ENCODE data around the gene TRIM17.
A peak's percentile ranks its signal among the peaks of the same experiment; 100 is the strongest.

TRIM17 gene

GRCh38 chr1:228381356-228381755 lies 35.3 kb downstream of the TRIM17 start:
- peaks cover 7% of the 10 kb centered on the region for H3K4me1 ChIP-seq (ENCODE audit: control insufficient read depth, insufficient read depth, low read length)
- H3K27me3 ChIP-seq (replicated peaks; ENCODE audit: control insufficient read depth, insufficient read depth, low read length), result peaks cover 18% of the 10 kb centered on the region
- no peak overlapping the region for H3K4me3 ChIP-seq (ENCODE audit: low read length)
- H3K9me3 ChIP-seq (ENCODE audit: control insufficient read depth, low read length), result no peaks in the 10 kb centered on the region
- peak; percentile 21 for DNase-seq (ENCODE audit: low read depth)
- no peaks in the 10 kb centered on the region for H3K36me3 ChIP-seq (ENCODE audit: control insufficient read depth, insufficient read depth, low read length, severe bottlenecking)
- no peak overlapping the region for H3K9ac ChIP-seq (ENCODE audit: low read length)

GRCh38 chr1:228379666-228380065 lies 37.0 kb downstream of the TRIM17 start:
- H3K4me3 ChIP-seq (ENCODE audit: low read length), result peak overlapping the region; percentile 79
- H3K9ac ChIP-seq (ENCODE audit: low read length), result peak overlapping the region; percentile 80
- no peak for DNase-seq (ENCODE audit: low read depth)
- H3K4me1 ChIP-seq (ENCODE audit: control insufficient read depth, insufficient read depth, low read length), result peaks cover 13% of the 10 kb centered on the region
- H3K27me3 ChIP-seq (replicated peaks; ENCODE audit: control insufficient read depth, insufficient read depth, low read length), result peaks cover 18% of the 10 kb centered on the region
- no peaks in the 10 kb centered on the region for H3K9me3 ChIP-seq (ENCODE audit: control insufficient read depth, low read length)
- no peaks in the 10 kb centered on the region for H3K36me3 ChIP-seq (ENCODE audit: control insufficient read depth, insufficient read depth, low read length, severe bottlenecking)

GRCh38 chr1:228378873-228379460 lies 37.7 kb downstream of the TRIM17 start:
- H3K27me3 ChIP-seq (replicated peaks; ENCODE audit: control insufficient read depth, insufficient read depth, low read length), result peaks cover 18% of the 10 kb centered on the region
- peak overlapping the region; percentile 80 for H3K9ac ChIP-seq (ENCODE audit: low read length)
- peaks cover 17% of the 10 kb centered on the region for H3K4me1 ChIP-seq (ENCODE audit: control insufficient read depth, insufficient read depth, low read length)
- no peaks in the 10 kb centered on the region for H3K36me3 ChIP-seq (ENCODE audit: control insufficient read depth, insufficient read depth, low read length, severe bottlenecking)
- peak overlapping the region; percentile 79 for H3K4me3 ChIP-seq (ENCODE audit: low read length)
- no peaks in the 10 kb centered on the region for H3K9me3 ChIP-seq (ENCODE audit: control insufficient read depth, low read length)
- peak; percentile 30 for DNase-seq (ENCODE audit: low read depth)

GRCh38 chr1:228378090-228378872 lies 38.4 kb downstream of the TRIM17 start:
- H3K4me3 ChIP-seq (ENCODE audit: low read length), result peak overlapping the region; percentile 79
- H3K36me3 ChIP-seq (ENCODE audit: control insufficient read depth, insufficient read depth, low read length, severe bottlenecking), result no peaks in the 10 kb centered on the region
- no peaks in the 10 kb centered on the region for H3K9me3 ChIP-seq (ENCODE audit: control insufficient read depth, low read length)
- peaks cover 22% of the 10 kb centered on the region for H3K27me3 ChIP-seq (replicated peaks; ENCODE audit: control insufficient read depth, insufficient read depth, low read length)
- H3K9ac ChIP-seq (ENCODE audit: low read length), result peak overlapping the region; percentile 80
- peak; percentile 82 for DNase-seq (ENCODE audit: low read depth)
- peaks cover 17% of the 10 kb centered on the region for H3K4me1 ChIP-seq (ENCODE audit: control insufficient read depth, insufficient read depth, low read length)

- Histone ChIP-seq H3K27me3 (replicated peaks; ENCODE audit: control insufficient read depth, insufficient read depth, low read length) (peaks cover 27% of the 10 kb centered on the region), H3K4me3 (ENCODE audit: low read length) (no peak overlapping the region)
- no peak for DNase-seq (ENCODE audit: low read depth)
Measured at GRCh38 chr1:228377664-228378089, 39.0 kb downstream of the TRIM17 start.

GRCh38 chr1:228376651-228377631 lies 39.7 kb downstream of the TRIM17 start:
- Histone ChIP-seq H3K9me3 (ENCODE audit: control insufficient read depth, low read length) (no peaks in the 10 kb centered on the region), H3K9ac (ENCODE audit: low read length) (no peak overlapping the region), H3K4me1 (ENCODE audit: control insufficient read depth, insufficient read depth, low read length) (peaks cover 17% of the 10 kb centered on the region), H3K36me3 (ENCODE audit: control insufficient read depth, insufficient read depth, low read length, severe bottlenecking) (no peaks in the 10 kb centered on the region), H3K4me3 (ENCODE audit: low read length) (no peak overlapping the region), H3K27me3 (replicated peaks; ENCODE audit: control insufficient read depth, insufficient read depth, low read length) (peaks cover 32% of the 10 kb centered on the region)
- DNase-seq (ENCODE audit: low read depth), result no peak

More at GRCh38 chr1:228377664-228378089, 39.0 kb downstream of the TRIM17 start:
- Histone ChIP-seq H3K4me1 (ENCODE audit: control insufficient read depth, insufficient read depth, low read length) (peaks cover 17% of the 10 kb centered on the region), H3K9me3 (ENCODE audit: control insufficient read depth, low read length) (no peaks in the 10 kb centered on the region), H3K36me3 (ENCODE audit: control insufficient read depth, insufficient read depth, low read length, severe bottlenecking) (no peaks in the 10 kb centered on the region), H3K9ac (ENCODE audit: low read length) (no peak overlapping the region)

- peaks cover 33% of the 10 kb centered on the region for H3K27me3 ChIP-seq (replicated peaks; ENCODE audit: control insufficient read depth, insufficient read depth, low read length)
- H3K9me3 ChIP-seq (ENCODE audit: control insufficient read depth, low read length), result no peaks in the 10 kb centered on the region
- no peak for DNase-seq (ENCODE audit: low read depth)
- no peak overlapping the region for H3K9ac ChIP-seq (ENCODE audit: low read length)
- no peak overlapping the region for H3K4me3 ChIP-seq (ENCODE audit: low read length)
- no peaks in the 10 kb centered on the region for H3K36me3 ChIP-seq (ENCODE audit: control insufficient read depth, insufficient read depth, low read length, severe bottlenecking)
- H3K4me1 ChIP-seq (ENCODE audit: control insufficient read depth, insufficient read depth, low read length), result peaks cover 17% of the 10 kb centered on the region
Measured at GRCh38 chr1:228376262-228376628, 40.4 kb downstream of the TRIM17 start.

- Histone ChIP-seq H3K9me3 (ENCODE audit: control insufficient read depth, low read length) (no peaks in the 10 kb centered on the region), H3K4me3 (ENCODE audit: low read length) (no peak overlapping the region), H3K27me3 (replicated peaks; ENCODE audit: control insufficient read depth, insufficient read depth, low read length) (peaks cover 29% of the 10 kb centered on the region), H3K9ac (ENCODE audit: low read length) (peak overlapping the region; percentile 37), H3K4me1 (ENCODE audit: control insufficient read depth, insufficient read depth, low read length) (peaks cover 17% of the 10 kb centered on the region), H3K36me3 (ENCODE audit: control insufficient read depth, insufficient read depth, low read length, severe bottlenecking) (no peaks in the 10 kb centered on the region)
- no peak for DNase-seq (ENCODE audit: low read depth)
Measured at GRCh38 chr1:228375578-228376261, 40.9 kb downstream of the TRIM17 start.

- no peak for DNase-seq (ENCODE audit: low read depth)
- H3K9me3 ChIP-seq (ENCODE audit: control insufficient read depth, low read length), result no peaks in the 10 kb centered on the region
- peaks cover 17% of the 10 kb centered on the region for H3K4me1 ChIP-seq (ENCODE audit: control insufficient read depth, insufficient read depth, low read length)
- H3K36me3 ChIP-seq (ENCODE audit: control insufficient read depth, insufficient read depth, low read length, severe bottlenecking), result no peaks in the 10 kb centered on the region
- no peak overlapping the region for H3K4me3 ChIP-seq (ENCODE audit: low read length)
- peak overlapping the region; percentile 37 for H3K9ac ChIP-seq (ENCODE audit: low read length)
- peaks cover 33% of the 10 kb centered on the region for H3K27me3 ChIP-seq (replicated peaks; ENCODE audit: control insufficient read depth, insufficient read depth, low read length)
Measured at GRCh38 chr1:228374711-228375577, 41.7 kb downstream of the TRIM17 start.

Measured in adipocyte (in vitro differentiated cells).